B cell (primary cell): ENCODE results near the gene LAG3. TPM values are rescaled to one million over a fixed set of nuclear protein-coding genes. Genes with fewer than 3 reads are reported as not detected.

ENCODE experiments used
- ATAC-seq: fragments of 200-7000 bp; cut with Tn5 transposase; one replicate; pipeline ENCODE4 v1.10.0; 2021; ENCODE audit warnings: low read depth, mild to moderate bottlenecking, moderate number of reproducible peaks, moderate library complexity
- CTCF ChIA-PET: fragments of 350-600 bp; sonication (Branson Sonifier 250); formaldehyde crosslinking; loops from one replicate; lab custom pipeline; 2021; ENCODE audit warnings: antibody characterized with exemption, inconsistent platforms; lab: Charles Lee
- POLR2A ChIA-PET: fragments of 350-600 bp; sonication (Branson Sonifier 250); formaldehyde crosslinking; loops from one replicate; lab custom pipeline; 2021; ENCODE audit warnings: antibody characterized with exemption; lab: Charles Lee
- DNase-seq: peaks from one replicate; pipeline ENCODE4 v3.0.0; 2013
- H2AFZ ChIP-seq: 2 replicates; pipeline ENCODE4 v1.6.1; 2012; ENCODE audit warnings: mild to moderate bottlenecking, low read depth, low read length; ENCODE audit not compliant: insufficient read depth, poor library complexity, severe bottlenecking
- H3K27ac ChIP-seq, 2 donors: 1 replicate in 1 of 2; 2 replicates in 1 of 2; pipeline ENCODE4 v1.5.1; 2012 to 2013; ENCODE audit warnings: low read length in 2 of 2, mild to moderate bottlenecking in 2 of 2, moderate library complexity in 1 of 2
- H3K27me3 ChIP-seq, 4 experiments: fragments of 200-600 bp in 1 of 4; sonication (generic) in 1 of 4; replicated peaks in 1 of 4; 1 replicate in 2 of 4; 2 replicates in 2 of 4; pipeline versions ENCODE4 v1.6.1 to v1.7.0; 2013 to 2016; ENCODE audit warnings: low read length in 3 of 4, mild to moderate bottlenecking in 2 of 4, mixed read lengths in 1 of 4, moderate library complexity in 1 of 4; ENCODE audit not compliant: insufficient read depth in 4 of 4, control insufficient read depth in 3 of 4; ENCODE audit errors: control extremely low read depth in 1 of 4
- H3K36me3 ChIP-seq, 2 experiments: replicated peaks in 1 of 2; 1 replicate in 1 of 2; 2 replicates in 1 of 2; pipeline versions ENCODE4 v1.6.1 to v1.7.1; 2013; ENCODE audit warnings: low read length in 1 of 2; ENCODE audit not compliant: insufficient read depth in 2 of 2, control insufficient read depth in 1 of 2; ENCODE audit errors: control extremely low read depth in 1 of 2, extremely low read depth in 1 of 2
- H3K4me1 ChIP-seq, 2 donors: fragments of 200-600 bp in 1 of 2; sonication (generic) in 1 of 2; 1 replicate in 1 of 2; 2 replicates in 1 of 2; pipeline versions ENCODE4 v1.5.1 to v1.6.1; 2013 to 2017; ENCODE audit warnings: low read length in 2 of 2; ENCODE audit not compliant: control insufficient read depth in 2 of 2, insufficient read depth in 2 of 2
- H3K4me2 ChIP-seq: replicated peaks from 2 replicates; pipeline ENCODE3; 2012; ENCODE audit warnings: mild to moderate bottlenecking, low read depth, low read length; ENCODE audit not compliant: poor library complexity, severe bottlenecking
- H3K4me3 ChIP-seq, 5 experiments: fragments of 200-600 bp in 1 of 5; sonication (generic) in 1 of 5; 1 replicate in 3 of 5; 2 replicates in 2 of 5; pipeline versions ENCODE4 v1.5.1 to v1.7.0; 2011 to 2016; ENCODE audit warnings: low read length in 4 of 5, mild to moderate bottlenecking in 4 of 5, low read depth in 2 of 5, control low read depth in 1 of 5, moderate library complexity in 1 of 5; ENCODE audit not compliant: insufficient read depth in 1 of 5; ENCODE audit errors: control extremely low read depth in 1 of 5, extremely low read depth in 1 of 5
- H3K79me2 ChIP-seq: fragments of 200-600 bp; sonication (generic); one replicate; pipeline ENCODE4 v1.6.0; 2016; ENCODE audit warnings: low read length; ENCODE audit not compliant: control insufficient read depth, insufficient read depth
- H3K9ac ChIP-seq: fragments of 200-600 bp; sonication (generic); 2 replicates; pipeline ENCODE4 v1.6.1; 2017; ENCODE audit warnings: mild to moderate bottlenecking, low read length, moderate library complexity
- H3K9me3 ChIP-seq, 3 donors: one replicate each; pipeline versions ENCODE4 v1.6.1 to v1.7.1; 2013; ENCODE audit warnings: low read length in 2 of 3; ENCODE audit not compliant: control insufficient read depth in 2 of 3, insufficient read depth in 1 of 3; ENCODE audit errors: control extremely low read depth in 1 of 3
- H4K20me1 ChIP-seq: 2 replicates; pipeline ENCODE4 v1.6.0; 2012; ENCODE audit warnings: mild to moderate bottlenecking, low read length; ENCODE audit not compliant: insufficient read depth, control insufficient read depth, poor library complexity, severe bottlenecking
- H3K27ac Mint-ChIP-seq: one replicate; pipeline ENCODE4 v1.8.0; 2021; ENCODE audit warnings: mixed read lengths
- H3K27me3 Mint-ChIP-seq: one replicate; pipeline ENCODE4 v1.8.0; 2021; ENCODE audit warnings: mixed read lengths
- H3K4me1 Mint-ChIP-seq: one replicate; pipeline ENCODE4 v1.8.0; 2021; ENCODE audit warnings: mixed read lengths
- H3K4me3 Mint-ChIP-seq: one replicate; pipeline ENCODE4 v1.8.0; 2021; ENCODE audit warnings: mixed read lengths
- H3K9me3 Mint-ChIP-seq: one replicate; pipeline ENCODE4 v1.8.0; 2022; ENCODE audit warnings: mixed read lengths; ENCODE audit not compliant: insufficient read depth
- EZH2 ChIP-seq: IDR thresholded peaks from 2 replicates; pipeline ENCODE4 v1.6.1; 2012; ENCODE audit warnings: borderline replicate concordance, low read depth, mild to moderate bottlenecking, moderate library complexity, low read length; ENCODE audit not compliant: insufficient read depth, poor library complexity, severe bottlenecking
- WGBS: methylation state at CpG from one replicate; pipeline ENCODE4 v1.1.5; 2013; ENCODE audit warnings: missing lambda C conversion rate; ENCODE audit not compliant: insufficient coverage; 5-methylcytosine and 5-hydroxymethylcytosine counted together
- intact Hi-C: fragments of 100-400 bp; cut with micrococcal nuclease; formaldehyde crosslinking; loops from one replicate; pipeline ENCODE4 v1.10.0; 2022
- polyA plus RNA-seq: library from polyadenylated mRNA; depleted of rRNA; stranded (reverse); fragments of >200 nt; gene quantifications from 2 replicates; pipeline ENCODE4 v1.2.3, GENCODE V29; 2012
- total RNA-seq, 2 donors: library from RNA; stranded (reverse); fragments of 120-200 nt in 1 of 2; gene quantifications; 1 replicate in 1 of 2; 2 replicates in 1 of 2; pipeline versions ENCODE4 v1.2.3 to v1.2.4, GENCODE V29; 2013 to 2022
- TF ChIP-seq, protein P1 (sequence below): fragments of 200-600 bp; IDR thresholded peaks from one replicate; pipeline ENCODE4 v1.8.0; 2022; ENCODE audit warnings: antibody characterized with exemption, mild to moderate bottlenecking

Gene LAG3
- total and polyA plus RNA-seq, 2 donors (not counting 1 experiment from before 2014, with no cell fraction given) = not detected

- Mint-ChIP-seq H3K27ac (no peak overlapping the region), H3K4me3 (no peak overlapping the region), H3K27me3 (peaks cover 19% of the 10 kb centered on the region), H3K9me3 (no peaks in the 10 kb centered on the region), H3K4me1 (peaks cover 14% of the 10 kb centered on the region)
- no peaks in the 10 kb centered on the region for H3K9me3 ChIP-seq
- H2AFZ ChIP-seq = no peak overlapping the region
- intact Hi-C loops = no loop called here
- H3K4me1 ChIP-seq = peaks cover 13 to 15% of the 10 kb centered on the region in 2 donors
- 97% methylated on average over 5 of the region's 5 CpGs for WGBS
- DNase-seq (no peak), ATAC-seq (no peak)
- no peak overlapping the region for H3K27ac ChIP-seq
- ChIA-PET CTCF (interaction anchor here (0.9 kb wide), 1 partner anchor 110 kb away, joined by 3 read pairs; no protein-coding TSS in a partner anchor), POLR2A (interaction anchor here (0.6 kb wide), 1 partner anchor 37 kb away, joined by 3 read pairs; no protein-coding TSS in a partner anchor)
- no peaks in the 10 kb centered on the region for H4K20me1 ChIP-seq
- no peak overlapping the region for H3K4me2 ChIP-seq
- no peak for TF ChIP-seq EZH2
- H3K36me3 ChIP-seq = no peaks in the 10 kb centered on the region
- no peaks in the 10 kb centered on the region for H3K79me2 ChIP-seq
- no peak overlapping the region for H3K9ac ChIP-seq
- peaks cover 0 to 9% (median 4%) of the 10 kb centered on the region in 4 experiments for H3K27me3 ChIP-seq
- no peak overlapping the region for H3K4me3 ChIP-seq
These were observed 12.6 kb upstream of the LAG3 start for GRCh38 chr12:6759741-6760140.

DNA sequence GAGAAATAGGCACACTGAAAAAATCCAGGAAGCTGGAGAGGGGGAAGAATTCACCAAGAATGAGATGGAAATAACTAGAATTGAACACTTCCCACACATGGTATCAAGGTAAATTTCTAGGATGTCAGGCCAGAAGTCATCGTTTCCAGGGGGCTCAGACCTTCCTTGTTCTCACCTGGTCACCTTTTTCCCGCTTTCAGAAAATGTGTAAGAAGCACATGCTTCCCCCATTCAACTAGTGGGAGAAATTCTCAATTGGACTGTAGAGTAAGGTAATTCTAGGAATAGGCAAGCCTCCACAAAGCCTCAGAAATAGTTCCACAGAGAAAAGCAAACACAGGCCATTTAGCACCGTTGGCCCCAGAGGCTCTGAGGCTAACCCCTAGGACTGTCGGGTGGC is 8.9 kb upstream of the LAG3 start:
- no peaks in the 10 kb centered on the region for H4K20me1 ChIP-seq
- H2AFZ ChIP-seq = no peak overlapping the region
- peaks cover 0 to 4% (median 0%) of the 10 kb centered on the region in 3 donors for H3K9me3 ChIP-seq
- no peak overlapping the region for H3K4me3 ChIP-seq
- TF ChIP-seq, protein P1, sequence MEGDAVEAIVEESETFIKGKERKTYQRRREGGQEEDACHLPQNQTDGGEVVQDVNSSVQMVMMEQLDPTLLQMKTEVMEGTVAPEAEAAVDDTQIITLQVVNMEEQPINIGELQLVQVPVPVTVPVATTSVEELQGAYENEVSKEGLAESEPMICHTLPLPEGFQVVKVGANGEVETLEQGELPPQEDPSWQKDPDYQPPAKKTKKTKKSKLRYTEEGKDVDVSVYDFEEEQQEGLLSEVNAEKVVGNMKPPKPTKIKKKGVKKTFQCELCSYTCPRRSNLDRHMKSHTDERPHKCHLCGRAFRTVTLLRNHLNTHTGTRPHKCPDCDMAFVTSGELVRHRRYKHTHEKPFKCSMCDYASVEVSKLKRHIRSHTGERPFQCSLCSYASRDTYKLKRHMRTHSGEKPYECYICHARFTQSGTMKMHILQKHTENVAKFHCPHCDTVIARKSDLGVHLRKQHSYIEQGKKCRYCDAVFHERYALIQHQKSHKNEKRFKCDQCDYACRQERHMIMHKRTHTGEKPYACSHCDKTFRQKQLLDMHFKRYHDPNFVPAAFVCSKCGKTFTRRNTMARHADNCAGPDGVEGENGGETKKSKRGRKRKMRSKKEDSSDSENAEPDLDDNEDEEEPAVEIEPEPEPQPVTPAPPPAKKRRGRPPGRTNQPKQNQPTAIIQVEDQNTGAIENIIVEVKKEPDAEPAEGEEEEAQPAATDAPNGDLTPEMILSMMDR = no peak
- no peak for TF ChIP-seq EZH2
- H3K4me2 ChIP-seq = no peak overlapping the region
- peaks cover 37% of the 10 kb centered on the region in 2 donors for H3K4me1 ChIP-seq
- ChIA-PET CTCF (no interaction called here), POLR2A (interaction anchor here (0.6 kb wide), 1 partner anchor 205 kb away, joined by 5 read pairs; no protein-coding TSS in a partner anchor)
- Mint-ChIP-seq H3K4me1 (peaks cover 36% of the 10 kb centered on the region), H3K27ac (no peak overlapping the region), H3K27me3 (peaks cover 36% of the 10 kb centered on the region), H3K4me3 (no peak overlapping the region), H3K9me3 (no peaks in the 10 kb centered on the region)
- H3K27me3 ChIP-seq = peaks cover 0 to 37% (median 22%) of the 10 kb centered on the region in 4 experiments
- ATAC-seq (no peak), DNase-seq (no peak)
- WGBS = 80% methylated on average over 2 of the region's 4 CpGs
- H3K79me2 ChIP-seq = no peaks in the 10 kb centered on the region
- H3K36me3 ChIP-seq = no peaks in the 10 kb centered on the region
- H3K27ac ChIP-seq = no peak overlapping the region
- intact Hi-C loops = no loop called here
- no peak overlapping the region for H3K9ac ChIP-seq
